DOHH2 (cell line): ENCODE results near the gene OR4D6.

ENCODE experiments used
- EZH2phosphoT487 ChIP-seq: fragments of 200-600 bp; sonication (generic); IDR thresholded peaks from 2 replicates; pipeline ENCODE4 v1.6.1; 2017; ENCODE audit warnings: borderline replicate concordance, mild to moderate bottlenecking, antibody characterized with exemption, low read length, moderate library complexity, mixed read lengths
- TF ChIP-seq, protein P1 (sequence below): fragments of 200-600 bp; sonication (generic); IDR thresholded peaks from one replicate; pipeline ENCODE4 v1.5.1; 2014; ENCODE audit warnings: antibody characterized with exemption, mild to moderate bottlenecking, low read depth, low read length; ENCODE audit not compliant: poor library complexity, severe bottlenecking

DNA sequence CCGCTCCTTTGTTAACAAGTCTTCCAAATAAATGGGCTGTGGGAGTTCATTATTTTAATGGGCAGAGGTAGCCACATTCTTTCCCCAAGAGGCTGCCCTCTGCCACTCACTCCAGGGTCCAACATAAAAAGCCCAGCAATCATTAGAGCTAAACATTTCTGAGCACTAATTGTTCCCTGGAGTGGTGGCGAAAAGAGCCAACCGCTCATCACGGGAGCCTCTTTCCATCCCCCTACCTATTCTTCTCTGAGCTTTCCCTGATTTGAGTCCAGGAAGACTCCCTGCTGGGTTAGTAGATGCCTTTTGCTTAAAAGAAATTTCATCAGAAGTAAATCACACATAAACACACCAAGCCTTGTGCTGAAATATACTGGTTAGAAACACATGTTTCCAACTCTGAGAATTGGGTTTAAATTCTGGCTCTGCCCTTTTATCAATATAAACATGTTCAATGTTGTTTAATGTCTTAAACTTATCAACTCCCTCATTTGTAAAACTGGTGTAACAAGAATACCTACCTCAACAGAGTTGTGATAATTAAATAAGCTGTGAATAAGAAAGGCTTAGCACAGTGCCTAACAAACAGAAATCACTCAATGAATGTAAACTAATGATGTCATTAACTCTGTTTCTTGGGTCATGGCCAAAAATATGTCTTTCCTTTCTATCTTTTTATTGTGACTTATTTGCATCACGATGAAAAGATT lies 30.2 kb upstream of the OR4D6 start, which contains the start of gene OR5A2:
- TF ChIP-seq, protein P1, sequence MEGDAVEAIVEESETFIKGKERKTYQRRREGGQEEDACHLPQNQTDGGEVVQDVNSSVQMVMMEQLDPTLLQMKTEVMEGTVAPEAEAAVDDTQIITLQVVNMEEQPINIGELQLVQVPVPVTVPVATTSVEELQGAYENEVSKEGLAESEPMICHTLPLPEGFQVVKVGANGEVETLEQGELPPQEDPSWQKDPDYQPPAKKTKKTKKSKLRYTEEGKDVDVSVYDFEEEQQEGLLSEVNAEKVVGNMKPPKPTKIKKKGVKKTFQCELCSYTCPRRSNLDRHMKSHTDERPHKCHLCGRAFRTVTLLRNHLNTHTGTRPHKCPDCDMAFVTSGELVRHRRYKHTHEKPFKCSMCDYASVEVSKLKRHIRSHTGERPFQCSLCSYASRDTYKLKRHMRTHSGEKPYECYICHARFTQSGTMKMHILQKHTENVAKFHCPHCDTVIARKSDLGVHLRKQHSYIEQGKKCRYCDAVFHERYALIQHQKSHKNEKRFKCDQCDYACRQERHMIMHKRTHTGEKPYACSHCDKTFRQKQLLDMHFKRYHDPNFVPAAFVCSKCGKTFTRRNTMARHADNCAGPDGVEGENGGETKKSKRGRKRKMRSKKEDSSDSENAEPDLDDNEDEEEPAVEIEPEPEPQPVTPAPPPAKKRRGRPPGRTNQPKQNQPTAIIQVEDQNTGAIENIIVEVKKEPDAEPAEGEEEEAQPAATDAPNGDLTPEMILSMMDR, result no peak
- no peak for TF ChIP-seq EZH2phosphoT487
